SK-N-SH (cell line): Measurements from ENCODE around the gene EIF2S1.
A peak's percentile ranks its signal among the peaks of the same experiment; 100 is the strongest.

ENCODE experiments used
- CTCF ChIP-seq: fragments of 200-600 bp; sonication (generic); IDR thresholded peaks from 2 replicates; pipeline ENCODE4 v1.6.1; 2017; ENCODE audit warnings: antibody characterized with exemption, mild to moderate bottlenecking, moderate library complexity
- JUND ChIP-seq: IDR thresholded peaks from 2 replicates; pipeline ENCODE4 v1.4.0; 2012

GRCh38 chr14:67359775-67360469, at the start of gene EIF2S1, which contains the start of gene ATP6V1D:
- TF ChIP-seq CTCF (peak; percentile 100), JUND (no peak)
